ENCODE data around the gene SPRR2A.
"Not testable (repeated sequence)": the region's sequence is repeated elsewhere in the genome, so short reads cannot be mapped to it uniquely, and the experiment has no call there.

SPRR2A gene

GRCh38 chr1:153071511-153071910, 14.2 kb upstream of the SPRR2A start, which contains the start of gene SPRR2B:
Gene SPRR2B, minus strand, starts transcription at chr1:153071611. Its CDS starts 772 bp downstream, at chr1:153070839.
- no peak within 1 kb of the TSS for H3K27ac ChIP-seq (ENCODE audit: low read length)
- H3K9ac ChIP-seq (ENCODE audit: low read length), result no peak within 1 kb of the TSS
- no peaks in the 10 kb centered on the region for H4K20me1 ChIP-seq (ENCODE audit: insufficient read depth, low read length)
- no peaks in the 10 kb centered on the region for H3K4me1 ChIP-seq (ENCODE audit: low read length)
- no peaks in the 10 kb centered on the region for H3K79me2 ChIP-seq (ENCODE audit: low read length)
- H3K36me3 ChIP-seq (replicated peaks; ENCODE audit: low read depth, low read length), result no peaks in the 10 kb centered on the region
- TF ChIP-seq CTCF (IDR thresholded peaks at IDR 0.05; ENCODE audit: low read depth, low read length) (no peak), EZH2phosphoT487 (IDR thresholded peaks at IDR 0.05; ENCODE audit: low read depth) (no peak)
- H3K27me3 ChIP-seq (ENCODE audit: low read depth, low read length), result peaks cover 40% of the 10 kb centered on the region
- H2AFZ ChIP-seq (ENCODE audit: low read depth, low read length), result no peak within 1 kb of the TSS
- no peak within 1 kb of the TSS for H3K4me3 ChIP-seq (ENCODE audit: low read length)
- no peaks in the 10 kb centered on the region for H3K9me3 ChIP-seq (ENCODE audit: insufficient read depth, low read length)
- H3K4me2 ChIP-seq (ENCODE audit: low read length), result no peak within 1 kb of the TSS

DNA sequence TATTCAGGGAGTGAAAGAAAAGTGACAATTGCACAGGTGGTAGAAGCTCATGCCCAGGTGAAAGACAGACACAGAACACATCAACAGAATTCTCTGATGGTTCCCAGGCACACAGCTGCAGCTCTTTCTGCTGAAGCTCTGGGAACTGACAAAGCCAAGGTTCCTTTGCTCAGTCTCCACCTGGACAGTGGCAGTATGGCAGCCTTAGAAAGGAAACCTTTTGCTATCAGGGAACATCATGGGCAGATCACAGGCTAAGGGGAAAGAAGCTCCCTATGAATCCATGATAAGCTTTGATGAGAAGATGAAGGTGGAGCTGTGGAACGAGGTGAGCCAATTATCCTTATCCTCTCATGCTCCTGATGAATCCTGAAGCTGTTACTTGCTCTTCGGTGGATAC, 12.9 kb upstream of the SPRR2A start:
- H2AFZ ChIP-seq (ENCODE audit: low read depth, low read length), result no peak overlapping the region
- H3K27me3 ChIP-seq (ENCODE audit: low read depth, low read length), result peaks cover 49% of the 10 kb centered on the region
- no peaks in the 10 kb centered on the region for H3K4me1 ChIP-seq (ENCODE audit: low read length)
- H3K4me3 ChIP-seq (ENCODE audit: low read length), result no peak overlapping the region
- H3K9ac ChIP-seq (ENCODE audit: low read length), result no peak overlapping the region
- H3K79me2 ChIP-seq (ENCODE audit: low read length), result no peaks in the 10 kb centered on the region
- no peaks in the 10 kb centered on the region for H3K36me3 ChIP-seq (replicated peaks; ENCODE audit: low read depth, low read length)
- no peaks in the 10 kb centered on the region for H4K20me1 ChIP-seq (ENCODE audit: insufficient read depth, low read length)
- no peak for TF ChIP-seq EZH2phosphoT487 (IDR thresholded peaks at IDR 0.05; ENCODE audit: low read depth)
- no peak for TF ChIP-seq CTCF (IDR thresholded peaks at IDR 0.05; ENCODE audit: low read depth, low read length)
- no peak overlapping the region for H3K4me2 ChIP-seq (ENCODE audit: low read length)
- no peak overlapping the region for H3K27ac ChIP-seq (ENCODE audit: low read length)
- H3K9me3 ChIP-seq (ENCODE audit: insufficient read depth, low read length), result no peaks in the 10 kb centered on the region

DNA sequence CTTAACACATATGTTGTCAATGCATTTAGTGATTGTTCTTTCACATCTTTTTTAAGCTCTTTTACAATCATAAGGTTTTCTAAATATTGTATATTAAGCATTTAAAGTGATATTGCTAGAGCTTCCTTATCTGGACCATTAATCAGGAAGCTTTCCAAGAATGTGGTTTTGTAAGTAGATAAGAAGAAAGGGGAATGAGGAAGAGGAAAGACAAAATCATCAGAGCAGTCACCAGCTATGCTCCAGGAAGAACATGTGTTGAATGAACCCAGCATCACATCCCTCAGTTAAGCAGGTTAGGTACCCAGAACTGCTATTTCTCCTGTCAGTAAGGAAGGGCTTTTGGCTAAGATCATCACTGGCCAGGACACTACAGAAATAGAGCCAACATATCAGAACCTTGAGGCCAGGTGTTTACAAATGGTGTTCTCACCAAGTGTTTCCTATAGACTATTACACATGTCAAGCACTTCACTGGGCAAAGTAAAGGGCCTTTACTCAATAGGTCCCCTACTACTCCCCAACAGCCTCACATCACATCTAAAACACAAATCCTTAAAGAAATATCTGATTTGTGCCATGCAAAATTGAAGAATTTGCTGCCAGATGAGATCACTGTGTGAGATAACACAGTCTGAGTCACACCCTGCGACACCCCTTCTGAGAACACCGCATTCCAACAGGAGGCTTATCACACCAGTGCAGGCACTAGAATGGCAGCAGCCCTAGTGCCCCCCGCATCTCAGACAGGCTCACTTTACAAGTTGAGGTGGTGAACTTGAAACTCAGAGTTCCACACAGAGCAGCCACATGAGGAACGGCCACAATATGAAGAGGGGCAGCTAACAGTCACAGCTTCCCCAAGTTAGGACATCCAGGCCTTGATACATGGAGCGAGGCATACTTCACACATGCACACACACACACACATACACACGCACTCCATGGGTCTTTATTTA, 1.8 kb upstream of the SPRR2A start:
- Histone ChIP-seq H3K27ac (ENCODE audit: low read length) (no peak overlapping the region), H3K4me2 (ENCODE audit: low read length) (no peak overlapping the region), H3K79me2 (ENCODE audit: low read length) (no peaks in the 10 kb centered on the region), H3K4me1 (ENCODE audit: low read length) (no peaks in the 10 kb centered on the region; the same call in 1 of the 2 replicates), H3K27me3 (ENCODE audit: low read depth, low read length) (peaks cover 75% of the 10 kb centered on the region), H3K36me3 (replicated peaks; ENCODE audit: low read depth, low read length) (no peaks in the 10 kb centered on the region), H2AFZ (ENCODE audit: low read depth, low read length) (no peak overlapping the region), H3K4me3 (ENCODE audit: low read length) (no peak overlapping the region), H3K9me3 (ENCODE audit: insufficient read depth, low read length) (no peaks in the 10 kb centered on the region), H3K9ac (ENCODE audit: low read length) (no peak overlapping the region), H4K20me1 (ENCODE audit: insufficient read depth, low read length) (no peaks in the 10 kb centered on the region)
- no peak for TF ChIP-seq EZH2phosphoT487 (IDR thresholded peaks at IDR 0.05; ENCODE audit: low read depth)
- TF ChIP-seq CTCF (IDR thresholded peaks at IDR 0.05; ENCODE audit: low read depth, low read length), result no peak

DNA sequence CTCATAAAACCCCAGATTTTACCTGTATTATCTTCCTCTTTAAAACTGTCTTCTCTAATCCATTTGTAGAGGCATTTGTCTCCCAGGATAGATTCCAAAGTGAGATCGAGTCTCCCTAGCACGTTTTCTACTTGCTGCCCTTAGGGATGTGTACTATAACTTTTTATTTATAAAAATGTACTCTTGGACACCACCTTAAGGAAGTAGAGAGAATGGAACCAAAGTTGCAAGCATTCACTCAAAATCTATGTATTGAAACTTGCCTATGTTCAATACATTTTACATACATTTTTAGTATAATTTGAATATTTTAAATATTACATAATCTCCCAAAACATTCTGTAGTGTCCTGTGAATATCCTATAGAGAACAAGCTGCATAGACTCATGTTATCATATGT, 842 bp upstream of the SPRR2A start:
- no peaks in the 10 kb centered on the region for H4K20me1 ChIP-seq (ENCODE audit: insufficient read depth, low read length)
- H3K27me3 ChIP-seq (ENCODE audit: low read depth, low read length), result peaks cover 79% of the 10 kb centered on the region
- H3K79me2 ChIP-seq (ENCODE audit: low read length), result no peaks in the 10 kb centered on the region
- no peaks in the 10 kb centered on the region for H3K36me3 ChIP-seq (replicated peaks; ENCODE audit: low read depth, low read length)
- no peaks in the 10 kb centered on the region; the same call in 1 of the 2 replicates for H3K4me1 ChIP-seq (ENCODE audit: low read length)
- no peak overlapping the region for H3K27ac ChIP-seq (ENCODE audit: low read length)
- peak; percentile 38 for TF ChIP-seq CTCF (IDR thresholded peaks at IDR 0.05; ENCODE audit: low read depth, low read length)
- no peak for TF ChIP-seq EZH2phosphoT487 (IDR thresholded peaks at IDR 0.05; ENCODE audit: low read depth)
- H3K4me2 ChIP-seq (ENCODE audit: low read length), result no peak overlapping the region
- H2AFZ ChIP-seq (ENCODE audit: low read depth, low read length), result no peak overlapping the region
- no peak overlapping the region for H3K9ac ChIP-seq (ENCODE audit: low read length)
- no peak overlapping the region for H3K4me3 ChIP-seq (ENCODE audit: low read length)
- no peaks in the 10 kb centered on the region for H3K9me3 ChIP-seq (ENCODE audit: insufficient read depth, low read length)

GRCh38 chr1:153056111-153056510, 1.2 kb downstream of the SPRR2A start:
- H4K20me1 ChIP-seq (ENCODE audit: insufficient read depth, low read length); H3K4me3 ChIP-seq (ENCODE audit: low read length); H3K4me2 ChIP-seq (ENCODE audit: low read length); H3K4me1 ChIP-seq (ENCODE audit: low read length); H2AFZ ChIP-seq (ENCODE audit: low read depth, low read length); H3K27ac ChIP-seq (ENCODE audit: low read length); H3K9ac ChIP-seq (ENCODE audit: low read length); H3K79me2 ChIP-seq (ENCODE audit: low read length); H3K36me3 ChIP-seq (replicated peaks; ENCODE audit: low read depth, low read length); H3K9me3 ChIP-seq (ENCODE audit: insufficient read depth, low read length): not testable (repeated sequence)
- H3K27me3 ChIP-seq (ENCODE audit: low read depth, low read length), result peaks cover 86% of the 10 kb centered on the region

Measured in OCI-LY3 (cell line).